Measurements from ENCODE around the gene OSTN. TPM values are rescaled to one million over a fixed set of nuclear protein-coding genes. Genes with fewer than 3 reads are reported as not detected.
A peak's percentile ranks its signal among the peaks of the same experiment; 100 is the strongest.

The OSTN gene
- polyA plus RNA-seq, 3 donors: not detected

- no peak overlapping the region for H2AFZ ChIP-seq (ENCODE audit: insufficient read depth, low read depth, low read length, poor library complexity, severe bottlenecking)
- intact Hi-C loops (cut with micrococcal nuclease): no loop called here
Measured at GRCh38 chr3:191283400-191283799, 84.4 kb downstream of the OSTN start.

GRCh38 chr3:191290311-191291025 is 91.4 kb downstream of the OSTN start:
- Histone ChIP-seq H3K9me3 (replicated peaks in 1 of 2; ENCODE audit: control insufficient read depth in 1 of 2, insufficient read depth in 1 of 2, low read length in 2 of 2) (peaks cover 0 to 3% of the 10 kb centered on the region in 2 donors), H3K4me2 (replicated peaks; ENCODE audit: extremely low read depth, low read length, poor library complexity, severe bottlenecking) (peak overlapping the region; percentile 63), H3K36me3 (replicated peaks in 1 of 2; ENCODE audit: control insufficient read depth in 1 of 2, insufficient read depth in 2 of 2, low read length in 2 of 2) (no peaks in the 10 kb centered on the region), H2AFZ (ENCODE audit: insufficient read depth, low read depth, low read length, poor library complexity, severe bottlenecking) (peak overlapping the region; percentile 32), H3K27ac (ENCODE audit: low read depth in 1 of 2, low read length in 2 of 2) (peak overlapping the region in 1 of 2 donors; percentile 47), H3K9ac (ENCODE audit: insufficient read depth, low read length, poor library complexity, severe bottlenecking) (no peak overlapping the region), H3K4me3 (replicated peaks in 1 of 3; ENCODE audit: low read depth in 2 of 3, low read length in 3 of 3) (peak overlapping the region in 2 of 3 experiments; percentile 2 to 51), H3K4me1 (ENCODE audit: control insufficient read depth in 1 of 2, insufficient read depth in 2 of 2, low read length in 2 of 2) (peaks cover 12 to 27% of the 10 kb centered on the region in 2 donors), H3K27me3 (ENCODE audit: control insufficient read depth in 2 of 2, insufficient read depth in 2 of 2, low read length in 2 of 2) (no peaks in the 10 kb centered on the region), H4K20me1 (ENCODE audit: insufficient read depth, low read length) (no peaks in the 10 kb centered on the region), H3K79me2 (ENCODE audit: insufficient read depth, low read length) (no peaks in the 10 kb centered on the region)
- Mint-ChIP-seq H3K4me1 (peaks cover 16% of the 10 kb centered on the region), H3K27ac (peak overlapping the region in 6 of 7 donors; percentile 29 to 79 (median 62)), H3K36me3 (no peaks in the 10 kb centered on the region), H3K4me3 (peak overlapping the region; percentile 0 to 61), H3K27me3 (ENCODE audit: low read depth in 3 of 3) (peaks cover 0 to 4% (median 2%) of the 10 kb centered on the region in 3 donors), H3K9me3 (peaks cover 0 to 5% (median 2%) of the 10 kb centered on the region in 7 donors)
- DNase-seq: peak; percentile 19 to 47 (median 21)
- intact Hi-C loops (cut with micrococcal nuclease): no loop called here
- no peak for TF ChIP-seq CTCF (IDR thresholded peaks at IDR 0.05)
- 0% methylated on average over 1 of the region's 4 CpGs for WGBS (ENCODE audit: insufficient coverage)

More at GRCh38 chr3:191283400-191283799, 84.4 kb downstream of the OSTN start:
- H3K4me3 ChIP-seq (replicated peaks in 1 of 3; ENCODE audit: low read depth in 2 of 3, low read length in 3 of 3): no peak overlapping the region
- H3K36me3 Mint-ChIP-seq: no peaks in the 10 kb centered on the region
- DNase-seq: no peak
- H3K27ac Mint-ChIP-seq: no peak overlapping the region
- H3K79me2 ChIP-seq (ENCODE audit: insufficient read depth, low read length): no peaks in the 10 kb centered on the region
- H4K20me1 ChIP-seq (ENCODE audit: insufficient read depth, low read length): no peaks in the 10 kb centered on the region
- H3K27ac ChIP-seq (ENCODE audit: low read depth in 1 of 2, low read length in 2 of 2): no peak overlapping the region
- H3K4me1 ChIP-seq (ENCODE audit: control insufficient read depth in 1 of 2, insufficient read depth in 2 of 2, low read length in 2 of 2): no peaks in the 10 kb centered on the region
- WGBS (ENCODE audit: insufficient coverage): no CpG with 5 or more reads among the region's 2 CpGs
- no peaks in the 10 kb centered on the region for H3K36me3 ChIP-seq (replicated peaks in 1 of 2; ENCODE audit: control insufficient read depth in 1 of 2, insufficient read depth in 2 of 2, low read length in 2 of 2)
- H3K9ac ChIP-seq (ENCODE audit: insufficient read depth, low read length, poor library complexity, severe bottlenecking): no peak overlapping the region
- no peak for TF ChIP-seq CTCF (IDR thresholded peaks at IDR 0.05)
- H3K4me2 ChIP-seq (replicated peaks; ENCODE audit: extremely low read depth, low read length, poor library complexity, severe bottlenecking): no peak overlapping the region
- peaks cover 0 to 2% (median 0%) of the 10 kb centered on the region in 3 donors for H3K27me3 Mint-ChIP-seq (ENCODE audit: low read depth in 3 of 3)
- H3K4me3 Mint-ChIP-seq: no peak overlapping the region
- H3K27me3 ChIP-seq (ENCODE audit: control insufficient read depth in 2 of 2, insufficient read depth in 2 of 2, low read length in 2 of 2): no peaks in the 10 kb centered on the region
- peaks cover 0 to 4% of the 10 kb centered on the region in 2 donors for H3K9me3 ChIP-seq (replicated peaks in 1 of 2; ENCODE audit: control insufficient read depth in 1 of 2, insufficient read depth in 1 of 2, low read length in 2 of 2)
- H3K9me3 Mint-ChIP-seq: peaks cover 0 to 6% (median 1%) of the 10 kb centered on the region in 7 donors
- peaks cover 2% of the 10 kb centered on the region for H3K4me1 Mint-ChIP-seq

Measured in CD14-positive monocyte (primary cell).